ENCODE results near the gene TNNI3.

GRCh38 chr19:55112777-55113569, 44.6 kb downstream of the TNNI3 start:
- TF ChIP-seq CTCF (IDR thresholded peaks at IDR 0.05; ENCODE audit: extremely low read depth in 1 of 2, insufficient read depth in 1 of 2, low read depth in 1 of 2, low read length in 2 of 2): no peak
- TF ChIP-seq POLR2AphosphoS5 (IDR thresholded peaks at IDR 0.05; ENCODE audit: insufficient read depth, low read depth, low read length): no peak
- TF ChIP-seq EZH2 (IDR thresholded peaks at IDR 0.05; ENCODE audit: borderline replicate concordance, low read depth, low read length, severe bottlenecking): no peak
- no peak for TF ChIP-seq POLR2A (IDR thresholded peaks at IDR 0.05; ENCODE audit: low read depth, low read length)
- TF ChIP-seq MAX (IDR thresholded peaks at IDR 0.05; ENCODE audit: insufficient read depth, insufficient read length): no peak
- TF ChIP-seq GATA2 (IDR thresholded peaks at IDR 0.05; ENCODE audit: insufficient read depth, insufficient read length, low read depth, low read length): no peak
- TF ChIP-seq FOS (IDR thresholded peaks at IDR 0.05; ENCODE audit: borderline replicate concordance, insufficient read depth, low read length): no peak
- no peak for TF ChIP-seq JUN (IDR thresholded peaks at IDR 0.05; ENCODE audit: borderline replicate concordance, insufficient read depth, insufficient read length, low read depth)
- TF ChIP-seq MYC (IDR thresholded peaks at IDR 0.05; ENCODE audit: low read depth, low read length): no peak
